GM15510 (cell line): ENCODE data around the gene SLIT1.

Source experiments
- POLR2A ChIP-seq: IDR thresholded peaks from 3 replicates; pipeline ENCODE4 v1.6.1; 2011; ENCODE audit warnings: borderline replicate concordance; ENCODE audit not compliant: insufficient read length; ENCODE audit errors: extremely low read depth

SLIT1 gene

GRCh38 chr10:97058521-97058920 lies 127.2 kb downstream of the SLIT1 start:
- TF ChIP-seq POLR2A = no peak

GRCh38 chr10:97057491-97058235 lies 128.1 kb downstream of the SLIT1 start:
- TF ChIP-seq POLR2A = no peak

- no peak for TF ChIP-seq POLR2A
Observed at GRCh38 chr10:97056003-97056630, 129.6 kb downstream of the SLIT1 start.

- TF ChIP-seq POLR2A = no peak
Observed at GRCh38 chr10:97053276-97053675, 132.5 kb downstream of the SLIT1 start.

- no peak for TF ChIP-seq POLR2A
Observed at GRCh38 chr10:97050956-97051496, 134.7 kb downstream of the SLIT1 start.

GRCh38 chr10:97050205-97050745 lies 135.5 kb downstream of the SLIT1 start:
- TF ChIP-seq POLR2A = no peak

- no peak for TF ChIP-seq POLR2A
Observed at GRCh38 chr10:97049670-97050069, 136.1 kb downstream of the SLIT1 start.

- no peak for TF ChIP-seq POLR2A
Observed at GRCh38 chr10:97048649-97049427, 136.9 kb downstream of the SLIT1 start.

- no peak for TF ChIP-seq POLR2A
Observed at GRCh38 chr10:97047788-97048187, 138.0 kb downstream of the SLIT1 start.

- no peak for TF ChIP-seq POLR2A
Observed at GRCh38 chr10:97047083-97047736, 138.5 kb downstream of the SLIT1 start.

- TF ChIP-seq POLR2A = no peak
Observed at GRCh38 chr10:97046456-97047082, 139.2 kb downstream of the SLIT1 start.

- TF ChIP-seq POLR2A = no peak
Observed at GRCh38 chr10:97043563-97043855, 142.2 kb downstream of the SLIT1 start.

- no peak for TF ChIP-seq POLR2A
Observed at GRCh38 chr10:97042716-97043562, 142.8 kb downstream of the SLIT1 start.

- no peak for TF ChIP-seq POLR2A
Observed at GRCh38 chr10:97042081-97042480, 143.7 kb downstream of the SLIT1 start.

- TF ChIP-seq POLR2A = no peak
Observed at GRCh38 chr10:97040706-97041105, 145.1 kb downstream of the SLIT1 start.
